HG03469 (cell line): Measurements from ENCODE around the gene OBSCN.
"Not testable (repeated sequence)": the region's sequence is repeated elsewhere in the genome, so short reads cannot be mapped to it uniquely, and the experiment has no call there.

Experiments used
- ATAC-seq: cut with Tn5 transposase; IDR thresholded peaks from one replicate; pipeline ENCODE4 v1.9.1; 2021; ENCODE audit warnings: mild to moderate bottlenecking, moderate library complexity, moderate number of reproducible peaks; ENCODE audit not compliant: unreplicated experiment

OBSCN gene

GRCh38 chr1:228185641-228185965, 22.2 kb upstream of the OBSCN start:
- no peak for ATAC-seq

DNA sequence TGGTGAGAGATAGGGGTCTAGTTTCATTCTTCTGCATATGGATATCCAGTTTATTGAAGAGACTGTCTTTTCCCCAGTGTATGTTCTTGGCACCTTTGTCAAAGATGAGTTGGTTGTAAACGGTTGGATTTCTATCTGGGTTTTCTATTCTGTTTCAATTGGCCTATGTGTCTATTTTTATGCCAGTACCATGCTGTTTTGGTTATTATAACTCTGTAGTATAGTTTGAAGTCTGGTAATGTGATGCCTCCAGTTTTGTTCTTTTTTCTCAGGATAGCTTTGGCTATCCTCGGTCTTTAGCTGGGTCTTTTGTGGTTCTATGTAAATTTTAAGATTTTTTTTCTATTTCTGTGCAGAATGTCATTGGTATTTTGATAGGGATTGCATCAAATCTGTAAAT, 19.6 kb upstream of the OBSCN start:
- ATAC-seq, result not testable (repeated sequence)

DNA sequence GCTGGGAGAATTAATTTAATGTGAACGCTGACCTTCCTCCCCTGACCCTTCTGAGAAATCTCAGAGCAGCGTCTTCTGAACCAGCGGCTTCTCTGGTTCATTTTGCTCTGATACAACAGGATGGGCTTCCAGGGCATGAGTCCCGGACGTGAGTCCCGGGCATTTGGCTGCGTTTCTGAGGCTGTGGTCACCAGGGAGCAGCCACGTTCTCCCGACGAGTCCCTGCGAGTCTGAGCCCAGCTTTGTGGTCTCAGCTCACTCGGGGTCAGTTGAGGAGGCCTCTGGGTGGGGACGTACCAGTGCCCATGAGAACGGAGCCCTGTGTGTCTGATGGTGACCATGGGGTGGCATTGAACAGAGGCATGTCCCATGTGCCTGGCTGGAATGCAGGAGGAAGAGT, 17.7 kb upstream of the OBSCN start:
- no peak for ATAC-seq

- no peak for ATAC-seq
Measured at GRCh38 chr1:228190778-228191177, 17.1 kb upstream of the OBSCN start.

GRCh38 chr1:228194436-228194835, 13.4 kb upstream of the OBSCN start:
- ATAC-seq, result no peak

DNA sequence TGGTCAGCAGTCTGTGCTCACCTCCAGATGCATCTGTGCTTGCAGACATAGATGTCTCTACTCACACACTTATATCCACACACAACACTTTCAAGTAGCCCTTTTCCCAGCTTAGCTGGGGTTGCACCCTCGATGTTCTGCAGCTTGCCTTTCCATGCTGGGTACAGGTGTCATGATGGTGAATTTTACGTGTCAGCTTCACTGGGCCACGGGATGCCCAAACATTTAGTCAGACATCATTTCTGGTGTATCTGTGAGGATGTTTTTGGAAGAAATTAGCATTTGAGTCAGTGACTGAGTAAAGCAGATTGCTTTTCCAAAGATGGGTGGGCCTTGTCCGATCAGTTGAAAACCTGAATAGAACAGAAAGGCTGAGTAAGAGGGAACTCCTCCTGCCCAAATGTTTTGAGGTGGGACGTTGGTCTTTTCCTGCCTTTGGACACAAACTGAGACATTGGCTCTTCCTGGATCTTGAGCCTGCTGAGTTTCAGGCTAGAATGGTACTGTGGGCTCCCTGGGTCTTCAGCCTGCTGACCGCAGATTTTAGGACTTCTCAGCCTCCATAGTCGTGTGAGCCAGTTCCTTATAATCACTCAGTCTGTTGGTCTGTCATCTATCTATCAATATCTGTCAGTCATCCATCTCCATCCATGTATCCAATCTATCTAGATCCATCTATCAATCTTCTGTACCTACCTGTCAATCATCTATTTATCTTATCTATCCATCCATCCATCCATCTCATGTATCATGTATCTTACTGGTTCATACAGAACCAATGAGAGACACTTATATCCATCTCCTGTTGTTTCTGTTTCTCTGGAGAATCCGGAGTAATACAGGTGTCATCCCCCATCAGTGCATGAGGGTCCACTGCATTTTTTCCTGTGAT, 12.7 kb upstream of the OBSCN start:
- no peak for ATAC-seq

- ATAC-seq, result no peak
Measured at GRCh38 chr1:228197555-228198147, 10.2 kb upstream of the OBSCN start.

GRCh38 chr1:228198977-228199590, 8.8 kb upstream of the OBSCN start:
- ATAC-seq, result no peak

GRCh38 chr1:228204958-228205357, 2.9 kb upstream of the OBSCN start:
- ATAC-seq, result no peak

GRCh38 chr1:228205526-228206436, 2.1 kb upstream of the OBSCN start:
- ATAC-seq, result no peak

- ATAC-seq, result no peak
Measured at GRCh38 chr1:228206582-228207351, 1.1 kb upstream of the OBSCN start.

DNA sequence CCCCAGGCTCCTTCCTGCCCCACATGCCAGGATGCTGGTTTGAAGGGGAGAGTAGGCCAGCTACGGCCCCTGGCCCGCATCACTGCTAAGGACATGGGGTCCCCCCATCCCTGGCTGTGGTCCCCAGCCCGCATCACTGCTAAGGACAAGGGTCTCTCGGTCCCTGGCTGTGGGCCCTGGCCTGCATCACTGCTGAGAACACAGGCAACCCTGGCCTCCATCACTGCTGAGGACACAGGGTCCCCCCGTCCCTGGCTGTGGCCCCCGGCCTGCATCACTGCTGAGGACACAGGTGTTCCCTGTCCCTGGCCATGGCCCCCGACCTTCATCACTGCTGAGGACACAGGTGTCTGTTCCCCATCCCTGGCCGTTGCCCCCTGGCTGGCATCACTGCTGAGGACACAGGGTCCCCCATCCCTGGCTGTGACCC, 448 bp upstream of the OBSCN start:
- ATAC-seq, result no peak

DNA sequence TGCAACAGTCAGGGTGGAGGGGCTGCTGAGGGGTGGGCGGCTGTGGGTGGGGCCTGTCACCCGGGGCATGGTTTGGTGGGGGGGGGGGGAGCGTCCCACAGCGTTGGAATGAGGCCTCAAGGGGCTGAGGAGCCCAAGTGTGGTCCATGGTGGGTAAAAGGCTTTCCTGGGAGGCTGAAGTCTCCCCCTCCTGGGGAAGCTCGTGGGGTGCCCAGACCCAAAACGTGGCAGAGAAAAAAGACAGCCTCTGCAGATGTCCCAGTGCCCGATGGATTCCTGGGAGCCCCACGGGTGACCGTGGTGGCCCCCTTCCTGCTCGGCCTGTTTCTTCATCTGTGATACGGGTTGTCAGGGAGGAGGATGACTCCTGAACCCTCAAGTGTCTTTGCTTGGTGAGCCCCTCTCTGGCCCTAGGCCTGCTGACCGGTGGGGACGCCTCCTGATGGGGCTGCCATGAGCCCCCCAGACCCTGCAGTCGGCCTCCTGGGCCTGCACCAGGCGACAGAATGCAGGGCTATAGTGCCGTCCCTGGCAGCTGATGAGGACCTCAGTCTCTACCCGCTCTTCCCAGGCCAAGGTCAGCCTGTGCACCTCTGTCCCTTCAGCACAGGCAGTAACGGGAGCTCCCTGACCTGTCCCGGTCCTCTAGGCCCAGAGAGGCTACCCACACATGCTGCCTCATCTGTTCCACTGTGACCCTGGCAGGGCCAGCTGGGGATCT, 1.1 kb downstream of the OBSCN start:
- ATAC-seq, result no peak

DNA sequence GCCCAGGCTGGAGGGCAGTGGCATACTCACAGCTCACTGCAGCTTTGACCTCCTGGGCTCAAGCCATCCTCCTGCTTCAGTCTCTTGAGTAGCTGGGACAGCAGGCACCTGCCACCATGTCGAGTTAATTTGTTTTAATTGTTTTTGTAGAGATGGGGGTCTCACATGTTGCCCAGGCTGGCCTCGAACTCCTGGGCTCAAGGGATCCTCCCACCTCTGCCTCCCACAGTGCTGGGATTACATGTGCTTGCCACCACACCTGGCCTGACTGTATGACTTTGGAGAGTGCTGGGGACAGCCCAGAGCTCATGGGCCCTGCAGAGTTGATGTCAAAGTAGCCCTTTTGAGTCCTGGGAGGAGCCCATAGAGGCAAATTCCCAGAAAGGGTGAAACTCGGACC, 1.8 kb downstream of the OBSCN start:
- ATAC-seq, result no peak

- ATAC-seq, result no peak
Measured at GRCh38 chr1:228210076-228210651, 2.3 kb downstream of the OBSCN start.

DNA sequence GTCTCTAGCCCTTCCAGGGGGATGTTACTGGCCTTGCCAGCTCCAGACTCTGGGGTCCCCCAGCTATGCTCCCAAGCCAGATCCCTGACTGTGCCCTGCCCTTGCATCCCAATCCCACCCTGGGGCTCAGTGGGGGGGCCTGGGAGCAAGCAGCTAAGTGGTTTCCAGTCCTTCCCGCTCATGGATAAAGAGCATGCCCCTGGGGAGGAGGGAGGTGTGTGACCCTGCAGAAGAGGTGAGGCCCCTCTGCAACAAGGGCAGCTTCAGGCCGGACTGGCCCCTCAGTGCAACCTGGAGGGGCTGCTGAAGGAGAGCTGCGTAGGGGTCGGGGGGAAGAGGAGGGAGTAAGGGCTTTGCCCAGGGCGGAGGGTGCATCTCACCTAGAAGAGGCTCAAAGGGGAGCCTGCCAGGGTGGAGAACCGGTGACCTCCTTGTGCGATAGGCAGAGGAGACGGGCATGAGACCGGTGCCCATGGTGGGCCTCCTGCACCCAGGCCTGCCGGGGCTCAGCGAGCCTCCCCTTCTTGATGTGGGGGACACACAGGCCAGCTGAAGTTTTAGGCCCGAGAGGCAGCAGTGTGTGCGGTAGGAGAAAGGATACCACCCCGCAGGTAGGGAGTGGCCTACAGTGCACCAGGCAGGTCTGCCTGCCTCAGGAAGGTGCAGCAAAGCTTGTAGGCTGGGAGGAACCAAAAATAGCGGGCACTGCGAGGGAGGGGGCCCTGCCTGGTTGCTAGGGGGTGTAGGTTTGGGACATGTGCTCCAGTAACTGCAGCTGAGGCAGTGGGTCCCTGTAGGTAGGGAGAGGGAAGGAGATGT, 3.1 kb downstream of the OBSCN start:
- no peak for ATAC-seq

GRCh38 chr1:228211531-228212414, 3.9 kb downstream of the OBSCN start:
- no peak for ATAC-seq
